Measurements from ENCODE around the gene PPP2R5D.

DNA sequence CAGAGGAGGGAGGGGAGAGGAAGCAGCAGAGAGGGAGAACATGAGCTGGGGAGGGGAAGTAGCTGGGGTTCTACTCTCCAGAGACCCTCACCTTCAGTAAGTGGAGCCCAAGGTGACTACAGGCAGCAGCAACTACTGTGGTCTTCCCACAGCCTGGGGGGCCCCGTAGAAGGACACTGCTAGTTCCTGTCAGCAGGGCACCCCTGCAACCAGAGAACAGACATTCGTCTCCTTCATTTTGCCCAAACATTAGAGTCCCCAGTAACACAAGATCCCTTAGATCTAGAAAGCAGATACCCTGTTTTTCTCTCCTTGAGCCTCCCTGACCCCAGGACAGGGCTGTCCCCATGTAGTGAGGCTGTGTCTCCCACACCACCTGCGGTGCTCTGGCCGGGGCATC, 15.6 kb upstream of the PPP2R5D start:
- TF ChIP-seq POLR2AphosphoS5 (IDR thresholded peaks at IDR 0.05; ENCODE audit: low read depth, low read length) (no peak), TAF1 (IDR thresholded peaks at IDR 0.05; ENCODE audit: borderline replicate concordance, insufficient read depth, low read length) (no peak), SIN3A (IDR thresholded peaks at IDR 0.05; ENCODE audit: borderline replicate concordance, insufficient read depth, low read length) (no peak)
- TF ChIP-seq, protein P1, sequence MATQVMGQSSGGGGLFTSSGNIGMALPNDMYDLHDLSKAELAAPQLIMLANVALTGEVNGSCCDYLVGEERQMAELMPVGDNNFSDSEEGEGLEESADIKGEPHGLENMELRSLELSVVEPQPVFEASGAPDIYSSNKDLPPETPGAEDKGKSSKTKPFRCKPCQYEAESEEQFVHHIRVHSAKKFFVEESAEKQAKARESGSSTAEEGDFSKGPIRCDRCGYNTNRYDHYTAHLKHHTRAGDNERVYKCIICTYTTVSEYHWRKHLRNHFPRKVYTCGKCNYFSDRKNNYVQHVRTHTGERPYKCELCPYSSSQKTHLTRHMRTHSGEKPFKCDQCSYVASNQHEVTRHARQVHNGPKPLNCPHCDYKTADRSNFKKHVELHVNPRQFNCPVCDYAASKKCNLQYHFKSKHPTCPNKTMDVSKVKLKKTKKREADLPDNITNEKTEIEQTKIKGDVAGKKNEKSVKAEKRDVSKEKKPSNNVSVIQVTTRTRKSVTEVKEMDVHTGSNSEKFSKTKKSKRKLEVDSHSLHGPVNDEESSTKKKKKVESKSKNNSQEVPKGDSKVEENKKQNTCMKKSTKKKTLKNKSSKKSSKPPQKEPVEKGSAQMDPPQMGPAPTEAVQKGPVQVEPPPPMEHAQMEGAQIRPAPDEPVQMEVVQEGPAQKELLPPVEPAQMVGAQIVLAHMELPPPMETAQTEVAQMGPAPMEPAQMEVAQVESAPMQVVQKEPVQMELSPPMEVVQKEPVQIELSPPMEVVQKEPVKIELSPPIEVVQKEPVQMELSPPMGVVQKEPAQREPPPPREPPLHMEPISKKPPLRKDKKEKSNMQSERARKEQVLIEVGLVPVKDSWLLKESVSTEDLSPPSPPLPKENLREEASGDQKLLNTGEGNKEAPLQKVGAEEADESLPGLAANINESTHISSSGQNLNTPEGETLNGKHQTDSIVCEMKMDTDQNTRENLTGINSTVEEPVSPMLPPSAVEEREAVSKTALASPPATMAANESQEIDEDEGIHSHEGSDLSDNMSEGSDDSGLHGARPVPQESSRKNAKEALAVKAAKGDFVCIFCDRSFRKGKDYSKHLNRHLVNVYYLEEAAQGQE (IDR thresholded peaks at IDR 0.05; ENCODE audit: insufficient read depth in 1 of 2, low read depth in 2 of 2, low read length in 2 of 2) = no peak

Measured in PFSK-1 (cell line).